OCI-LY7 (cell line): Measurements from ENCODE around the gene MMS22L.

Source experiments
- CTCF ChIP-seq: fragments of 200-600 bp; sonication (generic); conservative IDR thresholded peaks from 2 replicates; pipeline ENCODE4 v1.5.1; 2014; ENCODE audit warnings: mild to moderate bottlenecking, antibody characterized with exemption, low read length, moderate library complexity, mixed read lengths
- EZH2phosphoT487 ChIP-seq: fragments of 200-600 bp; sonication (generic); IDR thresholded peaks from 2 replicates; pipeline ENCODE4 v1.6.1; 2018; ENCODE audit warnings: low read depth, borderline replicate concordance, mild to moderate bottlenecking, mixed run types, antibody characterized with exemption, low read length, moderate library complexity, mixed read lengths

- TF ChIP-seq CTCF: no peak
- no peak for TF ChIP-seq EZH2phosphoT487
These were observed 2.2 kb downstream of the MMS22L start for GRCh38 chr6:97280766-97281165.
